Subcutaneous adipose tissue (tissue), 4 donors: ENCODE results near the gene BTBD10. TPM values are rescaled to one million over a fixed set of nuclear protein-coding genes. Genes with fewer than 3 reads are reported as not detected.

Source experiments
- CTCF ChIP-seq: fragments of 450-650 bp; IDR thresholded peaks from one replicate; pipeline ENCODE4 v1.5.1; 2016; ENCODE audit warnings: low read depth, mild to moderate bottlenecking, control low read depth, antibody characterized with exemption, moderate library complexity
- total RNA-seq, 4 donors: library from RNA; depleted of rRNA; stranded (reverse); fragments of >200 nt; gene quantifications; one replicate each; pipeline ENCODE4 v1.1.0, GENCODE V29; 2016

Gene BTBD10
- total RNA-seq, 4 donors from 2014 or later: 21.5 to 28.4 (median 25.6) TPM

GRCh38 chr11:13357232-13357631 is 105.8 kb downstream of the BTBD10 start:
- no peak for TF ChIP-seq CTCF

GRCh38 chr11:13355191-13355590 is 107.8 kb downstream of the BTBD10 start:
- TF ChIP-seq CTCF: no peak

- no peak for TF ChIP-seq CTCF
Measured at GRCh38 chr11:13354335-13354734, 108.7 kb downstream of the BTBD10 start.

- TF ChIP-seq CTCF: no peak
Measured at GRCh38 chr11:13352711-13353110, 110.3 kb downstream of the BTBD10 start.

GRCh38 chr11:13349581-13349980 is 113.4 kb downstream of the BTBD10 start:
- TF ChIP-seq CTCF: no peak

- no peak for TF ChIP-seq CTCF
Measured at GRCh38 chr11:13349046-13349445, 114.0 kb downstream of the BTBD10 start.

GRCh38 chr11:13348305-13348704 is 114.7 kb downstream of the BTBD10 start:
- no peak for TF ChIP-seq CTCF
